HG03060 (cell line): ENCODE measurements around the gene USHBP1.

ENCODE experiments used
- ATAC-seq: cut with Tn5 transposase; IDR thresholded peaks from one replicate; pipeline ENCODE4 v1.9.1; 2021; ENCODE audit warnings: low read depth, moderate number of reproducible peaks; ENCODE audit not compliant: unreplicated experiment

The USHBP1 gene

GRCh38 chr19:17215127-17215971 is 49.2 kb downstream of the USHBP1 start, which contains the start of gene USE1:
USE1 (plus strand) TSS chr19:17215357; CDS start chr19:17215406, 49 bp downstream.
- no peak for ATAC-seq

GRCh38 chr19:17214508-17215126 is 49.9 kb downstream of the USHBP1 start:
- ATAC-seq, result no peak

GRCh38 chr19:17213334-17213733 is 51.2 kb downstream of the USHBP1 start:
- ATAC-seq, result no peak

- no peak for ATAC-seq
These were observed 52.7 kb downstream of the USHBP1 start for GRCh38 chr19:17211547-17212446.

GRCh38 chr19:17210296-17210695 is 54.2 kb downstream of the USHBP1 start:
- ATAC-seq, result no peak

- no peak for ATAC-seq
These were observed 55.2 kb downstream of the USHBP1 start for GRCh38 chr19:17209126-17210036.

- ATAC-seq, result no peak
These were observed 57.6 kb downstream of the USHBP1 start for GRCh38 chr19:17206736-17207581.

- no peak for ATAC-seq
These were observed 59.1 kb downstream of the USHBP1 start for GRCh38 chr19:17205237-17206140.

GRCh38 chr19:17202713-17203112 is 61.8 kb downstream of the USHBP1 start:
- ATAC-seq, result no peak

- ATAC-seq, result no peak
These were observed 62.3 kb downstream of the USHBP1 start for GRCh38 chr19:17202249-17202648.

GRCh38 chr19:17200408-17201079 is 64.0 kb downstream of the USHBP1 start:
- ATAC-seq, result no peak
